NCI-H510A treated with DMSO at 0.1 percent for 48 hours (cell line): Measurements from ENCODE around the gene PRPF4.
A peak's percentile ranks its signal among the peaks of the same experiment; 100 is the strongest.
"Not testable (repeated sequence)": the region's sequence is repeated elsewhere in the genome, so short reads cannot be mapped to it uniquely, and the experiment has no call there.

Source experiments
- DNase-seq: peaks from one replicate; lab custom pipeline; 2025; lab: John Stamatoyannopoulos, UW

PRPF4 gene

DNA sequence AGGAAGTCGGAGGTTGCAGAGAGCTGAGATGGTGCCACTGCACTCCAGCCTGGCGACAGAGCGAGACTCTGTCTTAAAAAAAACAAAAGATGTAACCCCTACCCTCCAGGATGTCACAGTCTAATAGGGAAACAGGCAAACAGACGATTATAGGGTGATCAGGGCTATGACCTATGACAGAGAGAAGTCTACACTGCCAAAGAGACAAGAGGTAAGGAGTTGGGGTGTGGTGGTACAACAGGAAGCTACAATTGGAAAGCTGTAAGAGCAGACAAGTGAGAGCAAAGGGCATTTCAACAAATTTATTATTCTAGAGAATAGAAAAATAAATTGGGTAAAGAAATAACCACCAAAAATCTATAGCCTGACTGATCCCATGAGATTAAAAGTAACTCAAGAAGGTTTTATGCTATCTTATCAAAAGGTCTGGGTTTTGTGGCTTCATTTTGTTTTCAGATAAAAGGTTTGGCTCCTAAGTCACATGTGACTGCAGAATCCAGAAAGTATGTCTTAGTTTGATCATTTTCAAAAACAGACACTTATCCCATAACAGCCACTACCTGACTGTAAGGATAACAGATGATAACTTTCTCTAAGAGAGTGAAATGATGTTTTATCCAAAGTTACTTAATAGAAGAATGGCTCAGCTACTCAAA lies 7.4 kb upstream of the PRPF4 start:
- DNase-seq, result no peak

DNA sequence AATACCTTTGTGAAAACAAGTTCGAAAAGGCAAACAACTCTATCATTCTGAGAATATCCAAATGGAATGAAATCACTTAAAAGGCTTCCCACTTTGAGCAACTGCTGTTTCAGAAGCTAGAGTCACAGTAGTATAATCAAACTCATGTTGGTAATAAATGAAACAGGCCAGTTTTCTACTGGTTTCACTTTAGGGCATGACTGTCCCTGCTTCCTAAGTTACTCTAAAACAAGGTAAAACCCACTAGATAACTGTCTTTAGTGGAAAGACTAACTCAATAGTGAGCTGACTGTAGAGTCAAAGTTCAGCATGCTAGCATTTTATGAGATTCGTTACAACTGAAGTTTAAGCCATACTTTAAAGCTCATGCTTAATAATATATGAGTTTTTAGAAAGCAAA lies 6.1 kb upstream of the PRPF4 start:
- no peak for DNase-seq

DNA sequence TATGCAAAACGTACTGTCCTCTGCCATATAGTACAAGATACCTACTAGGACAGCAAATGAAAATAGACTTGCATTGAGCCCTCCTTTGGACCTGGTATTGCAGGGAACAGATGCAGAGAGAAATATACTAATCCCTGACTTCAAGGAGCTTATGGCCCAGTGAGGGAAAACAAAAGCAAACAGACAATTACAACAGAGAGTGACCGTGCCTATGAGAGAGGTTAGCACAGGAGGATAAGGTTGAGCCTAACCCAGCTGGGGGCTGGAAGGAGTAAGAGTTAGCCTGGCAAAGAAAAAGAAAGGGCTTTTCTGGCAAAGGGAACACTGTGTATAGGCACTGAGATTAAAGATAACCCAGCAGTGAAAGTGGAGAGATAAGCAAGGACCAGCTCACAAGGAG lies 5.6 kb upstream of the PRPF4 start:
- DNase-seq, result no peak

DNA sequence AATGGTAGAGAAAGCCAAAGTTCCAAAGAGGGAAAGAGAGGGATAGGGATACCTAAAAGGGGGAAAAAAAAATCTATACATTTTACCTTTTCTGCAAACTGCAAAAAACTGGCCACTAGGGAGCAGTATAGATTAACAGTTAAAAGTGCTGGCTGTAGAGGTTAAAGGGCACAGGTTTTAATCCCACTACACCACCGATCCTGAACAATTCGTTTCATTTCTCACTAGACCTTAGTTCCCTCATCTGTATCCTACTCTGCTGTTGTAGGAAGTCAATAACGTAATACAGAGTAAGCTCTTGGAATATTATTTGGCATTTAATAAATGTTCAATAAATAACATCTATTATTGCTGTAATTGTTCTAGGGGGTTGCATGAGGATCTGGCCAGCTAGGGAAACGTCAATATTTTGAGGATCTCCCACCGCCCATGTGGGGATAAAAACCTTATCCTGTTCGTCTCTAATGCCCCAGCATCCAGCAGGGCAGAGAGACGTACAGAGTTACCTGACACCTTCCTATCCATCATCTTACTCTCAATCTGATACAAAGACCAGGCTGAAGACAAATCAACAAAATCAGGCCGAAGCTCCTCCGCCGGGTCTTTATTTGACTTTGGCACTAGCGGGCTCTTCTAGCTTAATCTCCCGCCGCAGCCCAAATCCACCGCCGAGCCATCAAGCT lies 843 bp upstream of the PRPF4 start:
- peak; percentile 86 for DNase-seq

DNA sequence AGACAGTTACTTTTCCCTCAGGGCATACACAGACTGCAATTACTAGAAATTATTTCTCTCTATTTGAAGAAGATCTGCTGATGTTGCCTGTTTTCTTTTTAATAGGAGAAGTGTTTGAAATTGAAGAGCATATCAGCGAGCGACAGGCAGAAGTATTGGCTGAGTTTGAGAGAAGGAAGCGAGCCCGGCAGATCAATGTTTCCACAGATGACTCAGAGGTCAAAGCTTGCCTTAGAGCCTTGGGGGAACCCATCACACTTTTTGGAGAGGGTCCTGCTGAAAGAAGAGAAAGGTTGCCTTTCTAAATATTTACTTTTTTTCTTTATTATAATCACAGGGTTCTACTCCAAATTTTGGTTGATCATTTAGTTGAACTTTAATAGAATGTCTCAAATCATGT lies 3.4 kb downstream of the PRPF4 start:
- DNase-seq, result no peak

DNA sequence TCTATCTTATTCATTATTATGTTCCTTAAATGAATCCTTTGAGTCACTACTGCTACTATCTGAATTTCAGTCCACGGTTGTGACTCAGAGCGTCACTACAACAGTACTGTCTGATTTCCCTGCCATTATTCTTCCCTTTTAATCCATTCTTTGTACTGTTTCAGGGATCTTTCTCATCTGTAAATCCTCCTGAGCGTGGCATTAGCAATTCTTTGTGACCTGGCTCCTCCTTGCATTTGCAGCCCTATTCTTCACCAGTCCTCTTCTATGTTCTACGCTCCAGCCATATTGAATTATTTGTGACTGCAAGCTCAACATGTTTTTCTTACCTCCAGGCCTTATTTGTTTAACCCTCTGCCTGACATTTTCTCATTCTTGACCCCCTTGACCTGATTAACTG lies 5.9 kb downstream of the PRPF4 start:
- DNase-seq, result no peak

DNA sequence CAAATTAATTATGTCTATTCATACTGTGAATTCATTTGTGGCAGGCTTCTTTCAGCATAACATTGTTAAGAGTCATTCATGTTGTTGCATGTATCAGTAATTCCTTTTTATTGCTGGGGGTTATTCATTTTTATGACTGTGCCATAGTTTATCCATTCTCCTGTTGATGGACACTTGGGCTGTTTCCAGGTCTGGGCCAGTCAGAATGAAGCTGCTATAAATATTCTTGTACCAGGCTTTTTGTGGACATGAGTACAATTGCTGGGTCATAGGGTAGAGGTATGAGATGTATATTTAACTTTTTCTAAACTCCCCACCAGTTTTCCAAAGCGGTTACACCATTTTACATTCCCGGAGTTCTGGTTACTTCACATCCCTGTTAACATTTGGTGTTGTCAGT lies 13.6 kb downstream of the PRPF4 start:
- DNase-seq, result no peak

DNA sequence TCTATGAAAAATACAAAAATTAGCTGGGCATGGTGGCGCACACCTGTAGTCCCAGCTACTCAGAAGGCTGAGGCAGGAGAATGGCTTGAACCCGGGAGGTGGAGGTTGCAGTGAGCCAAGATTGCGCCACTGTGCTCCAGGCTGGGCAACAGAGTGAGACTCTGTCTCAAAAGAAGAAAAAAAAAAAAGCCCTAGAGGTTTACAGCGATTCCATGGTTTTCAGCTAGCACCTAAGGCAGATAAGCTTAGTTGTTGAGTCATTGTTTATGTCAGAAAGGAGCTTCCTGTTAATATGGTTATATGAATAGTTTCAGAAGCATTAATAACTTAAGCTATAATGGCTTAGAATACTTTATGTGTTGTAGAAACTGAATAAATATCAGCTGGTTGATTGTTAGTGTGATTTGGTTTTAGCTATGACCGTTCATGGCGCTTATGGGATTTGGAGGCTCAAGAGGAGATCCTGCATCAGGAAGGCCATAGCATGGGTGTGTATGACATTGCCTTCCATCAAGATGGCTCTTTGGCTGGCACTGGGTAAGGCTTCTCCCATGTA lies 14.7 kb downstream of the PRPF4 start:
- no peak for DNase-seq

DNA sequence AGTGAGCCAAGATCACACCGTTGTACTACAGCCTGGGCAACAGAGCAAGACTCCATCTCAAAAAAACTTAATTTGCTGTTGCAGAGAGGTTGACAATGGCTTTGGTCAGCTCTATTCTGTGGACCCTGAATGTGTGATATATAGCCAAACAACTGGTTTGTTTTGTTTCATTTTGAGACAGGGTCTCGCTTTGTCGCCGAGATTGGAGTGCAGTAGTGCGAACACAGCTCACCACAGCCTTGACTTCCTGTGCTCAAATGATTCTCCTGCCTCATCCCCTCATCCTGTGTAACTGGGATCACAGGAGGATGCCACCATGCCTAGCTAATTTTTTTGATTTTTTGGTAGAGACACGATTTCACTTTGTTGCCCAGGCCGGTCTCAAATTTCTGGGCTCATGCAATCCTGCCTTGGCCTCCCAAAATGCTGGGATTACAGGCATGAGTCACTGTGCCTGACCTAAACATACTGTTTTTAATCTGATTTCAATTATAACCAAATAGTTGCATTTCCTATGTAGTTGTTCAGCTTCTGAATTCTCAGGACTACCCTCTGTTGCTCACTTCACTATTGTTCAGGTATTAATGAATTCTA lies 17.9 kb downstream of the PRPF4 start:
- DNase-seq, result no peak

DNA sequence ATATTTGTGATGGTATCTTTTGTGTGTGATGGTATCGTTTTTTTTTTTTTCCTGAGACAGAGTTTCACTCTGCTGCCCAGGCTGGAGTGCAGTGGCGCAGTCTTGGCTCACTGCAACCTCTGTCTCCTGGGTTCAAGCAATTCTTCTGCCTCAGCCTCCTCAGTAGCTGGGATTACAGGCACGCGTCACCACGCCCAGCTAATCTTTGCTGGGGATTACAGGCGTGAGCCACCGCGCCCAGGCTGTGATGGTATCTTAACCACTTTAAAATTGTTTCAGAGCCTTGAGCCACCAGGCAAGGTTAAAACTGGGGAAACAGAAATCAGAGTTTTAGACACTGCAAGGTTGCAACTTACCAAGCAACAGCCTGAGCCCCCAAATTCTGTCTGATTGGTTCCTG lies 20.8 kb downstream of the PRPF4 start:
- not testable (repeated sequence) for DNase-seq

DNA sequence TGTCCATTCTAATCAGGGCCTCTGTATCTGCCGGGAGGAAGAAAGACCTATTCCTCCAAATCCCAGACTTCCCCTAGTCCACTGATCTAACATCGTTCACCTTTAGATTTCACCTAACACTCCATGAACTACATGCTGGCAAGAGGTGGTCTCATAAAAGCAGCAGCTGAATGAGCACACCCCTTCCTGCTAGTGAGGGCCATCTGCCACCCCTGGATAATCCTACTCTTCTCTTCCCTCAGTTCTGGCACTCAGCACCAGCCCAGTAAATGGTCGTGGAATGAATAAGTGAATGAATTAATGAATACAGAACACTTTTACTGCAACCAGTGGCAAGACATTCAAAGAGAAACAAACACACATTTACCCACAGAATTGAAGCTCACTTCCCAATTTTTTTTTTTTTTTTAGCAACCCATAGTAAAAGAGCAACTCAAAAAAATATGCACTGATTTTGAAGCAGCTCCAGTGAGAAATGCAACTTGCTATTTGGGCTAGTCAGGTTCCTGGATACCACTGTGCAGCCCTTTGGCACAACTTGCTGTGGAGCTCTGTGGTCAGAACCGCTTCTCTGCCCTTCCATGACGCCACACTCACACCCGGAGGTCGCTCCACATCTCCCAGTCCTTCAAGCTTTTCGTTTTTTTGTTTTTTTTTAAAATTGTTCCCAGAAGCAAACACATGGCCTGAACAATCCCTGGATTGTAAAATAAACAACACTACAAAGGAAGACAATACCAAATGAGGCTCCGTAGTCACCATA lies 21.5 kb downstream of the PRPF4 start:
- DNase-seq, result no peak

DNA sequence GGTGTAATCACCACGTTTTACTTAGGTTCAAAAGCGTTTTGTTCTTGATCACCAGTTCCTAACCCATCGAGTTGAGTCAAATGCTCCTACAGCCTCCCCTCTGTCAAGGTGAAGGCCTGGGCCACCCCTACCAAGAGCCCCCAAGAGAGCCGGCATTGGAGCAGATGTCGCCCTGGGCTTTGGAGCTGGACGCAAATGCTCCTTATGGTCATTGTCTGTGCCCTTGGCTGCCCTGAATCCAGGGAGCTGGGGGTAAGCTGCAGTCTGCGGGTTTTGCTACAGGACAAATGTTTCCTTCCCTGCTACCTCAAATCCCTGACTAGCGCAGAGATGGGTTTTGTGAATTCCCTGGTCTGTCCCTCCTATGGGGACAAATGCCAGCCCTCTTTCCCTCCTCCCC lies 22.9 kb downstream of the PRPF4 start:
- no peak for DNase-seq

DNA sequence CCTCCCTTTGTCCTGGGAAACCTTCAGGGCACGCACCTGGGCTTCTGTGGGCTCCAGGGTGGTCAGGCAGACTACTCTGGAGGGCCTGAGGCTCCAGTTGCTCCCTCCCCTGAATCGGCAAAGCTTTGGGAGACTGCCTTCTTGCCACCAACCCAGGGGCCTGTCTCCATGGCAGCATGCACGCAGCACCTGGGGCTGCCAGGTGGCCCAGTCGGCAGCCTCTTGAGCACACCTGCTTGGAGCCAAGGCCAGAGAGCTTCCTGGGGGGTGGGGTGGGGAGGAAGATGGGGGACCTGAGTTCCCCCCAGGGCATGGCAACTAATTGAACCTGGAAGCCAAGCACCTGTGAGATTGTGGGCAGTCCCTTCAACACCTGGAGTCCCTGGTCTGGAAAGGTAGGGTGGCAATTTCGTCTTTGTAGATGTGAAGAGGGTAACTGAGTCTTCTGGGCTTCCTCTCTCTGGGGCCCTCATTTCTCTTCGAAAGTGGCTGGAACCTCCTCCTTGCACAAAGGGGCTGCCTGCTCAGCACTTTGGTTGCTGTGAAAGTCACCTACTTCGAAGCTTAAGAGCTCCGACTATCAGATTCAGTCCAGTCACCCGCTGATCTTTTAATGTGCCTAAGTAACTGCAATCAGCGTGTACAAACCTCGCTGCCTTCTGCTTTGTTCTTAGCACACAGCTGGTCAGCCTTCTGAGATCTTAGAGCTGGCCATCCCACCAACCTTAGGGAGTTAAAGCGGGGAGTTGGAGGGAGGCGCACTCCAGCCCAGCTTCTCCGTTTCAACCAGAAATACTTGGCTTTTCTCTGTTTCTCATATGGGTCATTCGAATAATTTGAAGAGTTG lies 23.7 kb downstream of the PRPF4 start:
- peak; percentile 99 for DNase-seq

DNA sequence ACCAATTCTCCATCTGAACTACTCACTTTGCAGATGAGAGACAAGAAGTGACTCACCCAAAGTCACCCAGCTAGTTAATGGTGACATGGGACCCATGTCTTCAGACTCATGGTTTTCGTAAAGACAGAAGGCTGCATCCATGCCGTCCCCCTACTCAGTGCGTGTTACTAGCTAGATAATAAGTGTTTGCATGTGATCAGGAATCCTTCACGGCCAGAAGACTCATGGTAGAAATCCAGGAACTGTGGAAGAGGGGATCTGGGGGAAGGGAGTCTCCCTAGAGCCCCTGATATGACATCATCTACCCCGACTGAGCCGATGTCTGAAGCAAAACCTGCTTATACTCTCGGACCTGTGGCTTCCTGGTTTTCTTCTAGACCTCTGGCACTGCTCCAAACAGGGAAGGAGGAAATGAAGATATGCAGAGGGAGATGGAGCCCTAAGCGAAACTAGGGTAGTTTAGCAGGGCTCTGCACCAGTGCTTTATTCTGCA lies 24.4 kb downstream of the PRPF4 start:
- DNase-seq, result peak; percentile 84

DNA sequence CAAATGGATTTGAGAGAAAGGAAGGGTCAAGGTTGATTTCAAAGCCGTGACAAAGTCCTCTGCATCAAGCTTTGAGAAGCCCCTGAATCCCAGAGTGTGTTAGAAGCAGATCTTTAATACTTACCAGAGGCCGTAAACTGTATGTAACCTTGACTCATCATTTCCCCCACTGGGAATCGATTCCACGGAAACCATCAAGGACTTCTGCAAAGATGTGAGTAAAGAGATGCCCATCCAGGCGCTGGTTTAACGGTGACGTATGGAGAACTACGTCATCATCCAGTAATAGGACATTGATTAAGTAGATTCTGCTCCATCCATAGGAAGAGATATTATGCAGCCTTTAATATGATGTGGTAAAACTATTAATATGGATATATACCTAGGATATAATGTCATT lies 26.1 kb downstream of the PRPF4 start:
- no peak for DNase-seq

DNA sequence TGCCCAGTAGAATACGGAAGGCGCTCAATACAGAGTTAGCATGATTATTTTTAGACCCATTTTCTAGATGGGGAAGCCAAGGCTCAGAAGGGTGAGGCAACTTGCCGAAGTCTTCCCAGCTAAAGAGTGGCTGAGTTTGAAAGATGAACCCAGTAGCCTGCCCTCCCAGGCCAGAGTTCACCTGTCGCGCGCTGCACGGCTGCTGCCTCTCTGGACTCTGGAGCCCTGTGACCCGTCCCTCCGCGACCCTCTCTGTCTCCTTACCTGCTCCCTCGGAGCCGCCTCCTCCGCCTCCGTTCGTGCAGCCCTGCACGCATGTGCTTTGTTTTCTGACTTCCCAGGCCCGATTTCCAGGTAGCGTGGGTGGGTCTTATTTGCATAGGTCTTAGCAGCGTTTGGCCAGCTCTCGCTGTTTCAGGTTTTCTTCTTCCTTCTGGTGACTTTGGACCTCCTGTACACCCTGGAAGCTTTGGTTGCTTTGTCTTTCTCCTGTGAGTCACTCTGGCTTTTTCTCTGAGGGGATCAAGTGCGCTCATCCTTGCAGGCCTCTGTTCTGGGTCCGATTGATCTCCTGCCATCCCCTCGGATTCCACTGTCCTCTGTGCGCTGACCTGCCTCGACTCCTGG lies 27.4 kb downstream of the PRPF4 start, which contains the start of gene RNF183:
TSS of gene RNF183 (minus strand) at position 585 of the 627 bp plus-strand sequence. CDS start 5,192 bp downstream, outside the sequence.
- DNase-seq, result no peak

DNA sequence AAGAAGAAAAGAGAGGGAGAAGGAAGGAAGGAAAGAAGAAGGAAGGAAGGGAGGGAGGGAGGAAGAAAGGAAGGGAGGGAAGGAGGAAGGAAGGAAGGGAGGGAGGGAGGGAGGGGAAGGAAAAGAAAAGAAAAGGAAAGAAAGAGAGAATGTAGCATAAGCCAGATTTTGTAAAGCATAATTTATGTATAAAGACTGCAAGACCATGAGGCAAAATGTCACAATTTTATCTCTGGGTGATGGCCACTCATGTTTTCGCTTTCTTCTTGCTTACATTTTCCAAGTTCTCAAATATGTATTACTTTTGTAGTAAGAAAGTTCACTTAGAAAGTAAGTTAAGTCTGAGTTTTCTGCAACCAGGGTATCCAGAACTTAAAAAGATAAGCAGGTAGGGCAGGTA lies 31.1 kb downstream of the PRPF4 start:
- no peak for DNase-seq

DNA sequence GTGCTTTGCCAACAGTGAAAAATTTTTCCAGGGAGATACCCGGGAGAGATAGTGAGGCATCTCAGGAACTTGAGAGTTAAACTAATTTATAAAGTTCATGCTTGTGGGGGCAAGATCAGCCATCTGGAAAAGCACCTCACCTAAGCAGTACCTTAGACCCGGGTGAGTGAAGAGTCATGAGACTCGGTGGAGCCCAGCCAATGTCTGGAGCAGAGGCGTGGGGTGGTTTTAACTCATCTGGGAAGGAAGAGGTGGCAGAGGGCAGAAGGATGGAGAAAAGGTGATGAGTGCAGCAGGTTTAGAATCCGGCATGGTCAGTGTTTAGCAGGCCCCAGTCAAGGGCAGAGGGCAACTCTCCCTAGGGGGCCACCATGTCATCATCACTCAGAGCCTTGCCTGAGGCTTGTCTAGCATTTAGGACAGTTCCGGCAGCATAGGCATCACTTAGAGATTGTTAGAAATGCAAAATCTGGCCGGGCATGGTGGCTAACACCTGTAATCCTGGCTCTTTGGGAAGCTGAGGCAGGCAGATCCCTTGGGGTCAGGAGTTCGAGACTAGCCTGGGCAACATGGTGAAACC lies 32.0 kb downstream of the PRPF4 start:
- DNase-seq, result no peak

DNA sequence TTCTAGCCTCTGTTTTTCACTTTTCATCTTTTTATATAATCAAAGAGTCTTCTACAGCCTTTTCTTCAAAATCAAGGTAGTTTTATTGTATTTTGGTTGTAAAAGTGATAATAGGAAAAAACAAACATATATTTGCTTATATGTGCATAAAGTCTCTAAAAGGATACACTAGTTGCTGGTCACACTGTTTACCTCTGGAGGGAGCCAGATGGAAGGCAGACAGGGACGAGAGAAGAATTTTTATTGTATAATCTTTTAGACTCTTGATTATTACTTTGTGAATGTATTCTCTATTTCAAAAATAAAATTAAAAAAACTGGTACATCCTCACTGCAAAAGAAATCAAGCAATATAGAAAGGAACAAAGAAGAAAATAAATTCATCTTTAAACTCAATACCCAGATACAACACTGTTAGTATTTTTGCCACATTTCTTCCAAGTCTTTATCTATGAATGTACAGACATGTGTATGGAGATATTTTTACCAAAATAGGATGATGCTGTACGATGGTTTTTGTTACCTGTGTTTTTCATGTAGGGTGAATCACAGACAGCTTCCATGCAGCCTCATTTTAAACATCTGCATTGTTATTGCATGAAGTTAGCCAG lies 33.9 kb downstream of the PRPF4 start:
- DNase-seq, result peak; percentile 71

DNA sequence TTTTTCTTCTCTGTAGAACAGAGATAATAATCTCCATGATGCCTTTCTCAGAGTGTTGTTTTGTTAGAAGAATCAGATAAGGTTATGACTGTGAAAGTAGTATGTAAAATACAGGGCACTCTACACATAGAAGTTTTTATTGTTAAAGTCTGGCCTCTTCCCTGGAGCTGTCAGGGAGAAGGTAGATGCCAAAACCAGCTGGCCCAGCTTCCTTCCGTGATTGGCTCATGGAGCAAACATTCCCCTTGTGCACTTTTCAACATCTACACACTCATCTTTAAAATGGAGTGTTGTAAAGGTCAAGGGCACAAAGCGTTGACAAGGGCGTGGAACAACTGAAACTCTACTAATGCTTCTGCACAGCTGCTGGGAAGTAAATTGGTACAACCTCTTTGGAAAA lies 35.1 kb downstream of the PRPF4 start:
- DNase-seq, result no peak
